Measurements from ENCODE around the gene ARL16.
A peak's percentile ranks its signal among the peaks of the same experiment; 100 is the strongest.
"Not testable (repeated sequence)": the region's sequence is repeated elsewhere in the genome, so short reads cannot be mapped to it uniquely, and the experiment has no call there.

ARL16 gene

GRCh38 chr17:81694810-81695209 is 11.2 kb upstream of the ARL16 start:
- no peak for DNase-seq

GRCh38 chr17:81693509-81694210 is 10.1 kb upstream of the ARL16 start:
- no peak for DNase-seq

- no peak for DNase-seq
Observed at GRCh38 chr17:81691608-81692007, 8.0 kb upstream of the ARL16 start.

- no peak for DNase-seq
Observed at GRCh38 chr17:81691196-81691595, 7.6 kb upstream of the ARL16 start.

DNA sequence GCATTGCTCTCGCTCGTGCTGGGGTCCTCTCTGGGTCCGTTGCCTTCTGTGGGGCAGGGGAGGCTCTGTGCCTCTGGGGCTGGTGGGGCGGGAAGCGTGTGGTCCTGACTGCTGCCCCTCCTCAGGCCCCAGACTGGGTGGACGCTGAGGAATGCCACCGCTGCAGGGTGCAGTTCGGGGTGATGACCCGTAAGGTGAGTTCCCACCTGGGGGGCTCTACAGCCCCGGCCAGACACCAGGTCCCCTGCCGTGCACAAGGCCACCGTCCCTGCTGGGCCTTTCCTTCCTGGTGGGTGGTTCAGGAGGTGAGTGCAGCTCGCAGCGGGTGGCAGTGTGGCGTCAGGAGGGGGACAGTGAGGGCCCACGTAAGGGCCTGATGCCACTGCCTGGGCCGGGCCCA is 7.0 kb upstream of the ARL16 start:
- DNase-seq: no peak

- no peak for DNase-seq
Observed at GRCh38 chr17:81690066-81690465, 6.5 kb upstream of the ARL16 start.

DNA sequence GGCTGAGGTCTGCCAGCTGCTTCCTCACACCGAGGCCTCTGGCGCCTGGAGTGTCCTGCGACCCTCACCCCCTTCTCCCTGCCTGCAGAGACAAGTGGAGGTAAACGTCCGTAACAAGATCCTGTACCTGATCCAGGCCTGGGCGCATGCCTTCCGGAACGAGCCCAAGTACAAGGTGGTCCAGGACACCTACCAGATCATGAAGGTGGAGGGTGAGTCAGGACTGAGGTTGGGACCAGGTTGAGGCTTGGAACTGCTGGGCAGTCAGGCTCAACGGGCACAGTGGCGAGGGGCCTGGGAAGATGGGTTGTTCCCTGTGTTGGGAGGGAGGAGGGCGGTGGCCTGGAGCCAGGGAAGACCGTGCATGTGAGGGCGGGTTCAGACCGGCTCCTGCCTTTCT is 5.0 kb upstream of the ARL16 start:
- no peak for DNase-seq

DNA sequence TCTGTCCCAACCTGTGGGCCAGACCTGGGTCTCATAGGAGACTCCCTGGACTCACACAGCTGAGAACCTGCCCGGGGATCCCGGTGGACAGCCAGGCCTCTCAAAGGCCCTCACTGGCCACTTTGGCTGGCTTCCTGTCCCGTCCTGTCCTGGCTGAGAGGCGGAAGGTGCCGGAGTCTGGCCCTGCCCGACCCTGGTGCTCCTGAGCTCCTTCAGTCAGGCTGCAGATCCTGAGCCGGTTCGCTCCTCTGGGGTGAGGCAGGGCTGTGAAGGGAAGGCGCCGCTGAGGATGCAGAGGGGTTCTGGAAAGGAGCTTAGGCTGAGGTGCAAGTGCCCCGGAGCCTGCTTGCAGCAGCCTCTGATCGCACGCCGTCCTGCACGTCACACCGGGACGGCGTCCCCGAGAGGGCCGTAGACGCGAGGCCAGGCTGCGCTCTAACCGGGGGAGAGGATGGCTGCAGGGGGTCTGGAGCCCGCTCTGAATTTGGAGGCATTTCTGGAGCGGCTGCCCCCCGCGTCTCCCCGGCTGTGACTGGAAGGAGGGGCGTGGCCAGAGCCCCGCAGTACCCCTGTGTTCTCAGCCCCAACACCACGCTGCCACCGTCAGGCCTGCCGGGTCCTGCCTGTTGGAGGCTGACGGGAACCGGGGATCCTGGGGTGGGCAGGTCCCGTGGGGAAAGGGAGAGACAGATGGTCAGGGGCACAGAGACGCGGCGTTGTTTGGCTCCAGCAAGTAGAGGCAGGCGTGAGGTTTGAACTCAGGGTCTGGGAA is 4.4 kb upstream of the ARL16 start:
- DNase-seq: no peak

DNA sequence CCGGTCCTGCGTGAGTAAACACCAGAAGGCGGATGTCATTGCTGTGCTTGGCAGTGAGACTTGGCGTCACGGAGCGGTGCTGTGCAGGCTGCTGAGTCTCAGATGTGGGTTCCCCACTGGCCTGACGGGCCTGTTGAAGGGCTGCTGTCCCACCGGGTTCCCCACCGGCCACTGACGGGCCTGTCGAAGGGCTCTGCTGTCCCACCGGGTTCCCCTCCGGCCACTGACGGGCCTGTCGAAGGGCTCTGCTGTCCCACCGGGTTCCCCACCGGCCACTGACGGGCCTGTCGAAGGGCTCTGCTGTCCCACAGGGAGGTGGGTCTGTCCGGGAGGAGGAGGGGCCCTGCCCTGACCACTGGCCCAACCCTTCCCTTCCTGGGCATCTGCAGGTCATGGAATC is 3.0 kb upstream of the ARL16 start:
- DNase-seq: no peak

DNA sequence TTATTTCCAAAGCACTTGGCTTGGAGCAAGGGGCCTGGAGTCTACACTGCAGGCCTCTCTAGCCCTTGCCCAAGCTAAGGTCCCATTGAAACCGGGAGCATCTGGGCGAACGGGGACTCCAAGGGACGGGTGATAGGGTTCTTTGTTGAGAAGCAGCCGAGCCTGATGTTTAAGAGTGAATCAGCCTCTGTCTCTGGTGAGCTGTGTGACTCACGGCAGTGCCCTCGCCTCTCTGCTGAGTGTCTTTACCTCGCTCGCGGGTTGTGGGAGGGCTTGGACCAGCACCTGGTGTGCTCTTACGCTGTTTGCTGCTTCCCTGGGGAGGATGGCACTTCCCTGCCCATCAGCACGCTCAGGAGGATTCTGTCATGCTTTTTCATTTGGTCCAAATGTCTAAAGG is 1.5 kb upstream of the ARL16 start:
- DNase-seq: no peak

DNA sequence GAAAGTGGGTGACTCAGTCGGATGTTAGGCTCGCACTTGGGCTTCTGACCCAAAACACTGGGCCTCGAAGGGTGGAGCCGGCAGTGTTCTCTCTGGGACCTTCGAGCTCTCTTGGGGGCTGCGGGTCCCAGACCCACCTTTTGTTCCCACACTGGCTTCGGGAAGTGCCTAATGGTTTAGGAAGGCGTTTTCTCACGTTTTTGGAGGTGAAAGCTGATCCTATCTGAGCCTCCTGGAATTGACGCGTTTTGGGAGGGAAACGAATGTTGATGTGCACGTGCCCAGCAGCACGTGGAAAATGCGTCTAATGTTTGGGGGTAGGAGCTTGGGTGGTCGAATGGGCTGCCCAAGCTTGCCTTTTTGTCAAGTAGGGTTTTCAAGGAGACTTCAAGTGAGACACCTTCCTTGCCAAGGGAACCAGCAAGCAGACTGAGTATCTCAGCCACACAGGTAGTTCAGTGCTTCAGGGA is 880 bp upstream of the ARL16 start:
- DNase-seq: no peak

- DNase-seq: no peak
Observed at GRCh38 chr17:81683208-81683583, 401 bp downstream of the ARL16 start.

- DNase-seq: no peak
Observed at GRCh38 chr17:81682565-81683207, 911 bp downstream of the ARL16 start.

GRCh38 chr17:81681672-81682071 is 1.9 kb downstream of the ARL16 start:
- peak; percentile 89 for DNase-seq

DNA sequence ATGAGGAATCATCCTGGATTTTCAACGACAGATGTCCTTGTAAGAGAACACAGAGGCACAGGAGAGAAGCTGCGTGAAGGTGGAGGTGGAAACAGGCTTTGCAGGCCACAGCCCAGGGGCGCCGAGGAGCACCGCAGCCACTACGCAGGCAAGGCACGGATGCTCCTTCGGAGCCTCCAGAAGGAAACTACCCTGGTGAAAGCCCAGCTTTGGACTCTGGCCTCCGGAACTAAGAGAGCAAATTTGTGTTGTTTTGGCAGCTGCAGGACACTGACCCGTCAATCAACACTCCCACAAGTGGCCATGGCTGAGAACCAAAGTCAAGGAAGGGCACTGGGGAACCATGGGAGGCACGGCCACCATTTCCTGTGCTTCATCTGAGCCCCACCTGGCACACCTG is 3.4 kb downstream of the ARL16 start:
- DNase-seq: no peak

DNA sequence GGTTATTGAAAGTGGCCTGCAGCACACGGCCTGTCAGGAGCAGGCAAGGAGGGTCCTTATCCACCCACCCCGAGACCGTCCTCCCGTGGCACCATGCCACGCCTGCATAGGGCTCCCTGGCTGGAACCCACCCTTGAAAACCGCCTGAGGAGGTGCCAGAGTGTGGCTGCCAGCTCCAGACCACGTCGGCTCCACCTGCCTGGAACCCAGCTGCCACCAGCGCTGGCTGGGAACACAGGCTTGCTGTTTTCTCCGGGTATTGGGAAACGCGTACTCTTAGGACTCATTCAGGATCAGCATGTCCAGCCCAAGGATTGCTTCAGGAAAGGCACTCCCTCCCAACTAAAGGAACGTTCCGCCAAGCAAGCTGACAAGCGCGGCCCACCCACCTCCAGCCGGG is 6.7 kb downstream of the ARL16 start:
- DNase-seq: no peak

GRCh38 chr17:81675515-81676221 is 7.9 kb downstream of the ARL16 start:
- not testable (repeated sequence) for DNase-seq

- no peak for DNase-seq
Observed at GRCh38 chr17:81673561-81674258, 9.9 kb downstream of the ARL16 start.

DNA sequence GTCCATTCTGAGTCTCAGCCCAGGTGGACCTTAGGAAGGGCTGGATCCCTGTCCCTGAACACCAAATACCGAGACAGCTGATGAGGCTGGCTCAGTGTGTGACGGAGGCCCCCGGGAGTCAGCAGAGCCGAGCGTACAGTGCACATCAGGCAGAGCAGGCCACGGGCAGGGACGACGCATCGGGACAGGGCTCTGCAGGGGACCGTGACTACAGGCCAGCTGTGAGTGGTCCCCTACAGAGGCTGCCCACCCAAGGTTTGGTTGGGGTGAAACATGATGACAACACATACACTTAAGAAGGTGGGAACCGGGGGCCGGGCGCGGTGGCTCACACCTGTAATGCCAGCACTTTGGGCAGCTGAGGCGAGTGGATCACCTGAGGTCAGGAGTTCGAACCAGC is 10.6 kb downstream of the ARL16 start:
- no peak for DNase-seq

DNA sequence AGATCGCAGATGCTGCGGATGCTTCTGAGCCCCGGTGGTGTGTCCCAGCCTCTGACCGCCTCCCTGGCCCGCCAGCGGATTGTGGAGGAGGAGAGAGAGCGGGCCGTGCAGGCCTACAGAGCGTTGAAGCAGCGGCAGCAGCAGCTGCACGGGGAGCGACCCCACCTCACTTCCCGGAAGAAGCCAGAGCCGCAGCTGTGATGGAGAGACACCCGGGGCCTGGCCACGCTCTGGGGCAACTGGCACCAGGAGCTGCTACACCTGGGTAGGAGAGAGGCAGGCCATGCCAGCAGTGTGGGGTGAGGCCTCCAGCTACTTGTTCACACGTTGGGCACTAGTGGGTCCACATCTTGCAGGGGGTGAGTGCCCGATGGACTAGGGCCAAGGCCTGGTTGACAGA is 11.1 kb downstream of the ARL16 start:
- no peak for DNase-seq

DNA sequence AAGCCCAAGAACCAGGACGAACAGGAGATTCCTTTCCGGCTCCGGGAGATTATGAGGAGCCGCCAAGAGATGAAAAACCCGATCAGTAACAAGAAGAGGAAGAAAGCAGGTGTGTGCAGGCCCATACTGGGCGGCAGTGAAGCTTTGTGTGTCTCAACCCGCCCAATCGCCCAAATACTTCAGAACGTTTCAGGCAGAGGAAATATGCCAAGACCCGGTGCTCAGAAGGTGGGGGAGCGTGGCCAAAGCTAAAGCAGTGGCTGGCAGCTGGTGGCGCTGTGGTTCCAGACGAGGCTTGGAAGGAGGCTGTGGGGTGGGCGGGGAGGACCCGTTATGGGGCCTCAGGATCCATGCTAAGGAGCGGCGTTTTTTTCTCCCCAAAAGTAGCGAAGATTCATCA is 15.8 kb downstream of the ARL16 start:
- no peak for DNase-seq

GRCh38 chr17:81666342-81667191 is 17.0 kb downstream of the ARL16 start, which contains the start of the genes CCDC137 and OXLD1:
Gene CCDC137 (plus strand): TSS chr17:81666737. CDS start chr17:81666767, 30 bp downstream.
Gene OXLD1 (minus strand): TSS chr17:81666605. CDS start chr17:81666577, 28 bp downstream.
- peak; percentile 92 for DNase-seq
